HG02840 (cell line): Measurements from ENCODE around the gene RASGRP3.
"Not testable (repeated sequence)": the region's sequence is repeated elsewhere in the genome, so short reads cannot be mapped to it uniquely, and the experiment has no call there.

Source experiments
- ATAC-seq: cut with Tn5 transposase; IDR thresholded peaks from one replicate; pipeline ENCODE4 v1.9.1; 2021; ENCODE audit warnings: mild to moderate bottlenecking, moderate library complexity, moderate number of reproducible peaks; ENCODE audit not compliant: unreplicated experiment, low FRiP score

Gene RASGRP3

GRCh38 chr2:33453905-33454479 lies 22.5 kb upstream of the RASGRP3 start:
- no peak for ATAC-seq

GRCh38 chr2:33457556-33458247 lies 18.7 kb upstream of the RASGRP3 start:
- peak; percentile 77 for ATAC-seq

GRCh38 chr2:33458248-33458819 lies 18.1 kb upstream of the RASGRP3 start:
- no peak for ATAC-seq

- ATAC-seq, result no peak
These were observed 16.7 kb upstream of the RASGRP3 start for GRCh38 chr2:33459745-33460144.

- ATAC-seq, result not testable (repeated sequence)
These were observed 13.9 kb upstream of the RASGRP3 start for GRCh38 chr2:33462512-33462911.

GRCh38 chr2:33467413-33467812 lies 9.0 kb upstream of the RASGRP3 start:
- no peak for ATAC-seq

- no peak for ATAC-seq
These were observed 7.2 kb upstream of the RASGRP3 start for GRCh38 chr2:33469238-33469637.

- peak; percentile 50 for ATAC-seq
These were observed 972 bp upstream of the RASGRP3 start for GRCh38 chr2:33475224-33476130.

GRCh38 chr2:33476793-33477190 lies 343 bp downstream of the RASGRP3 start:
- ATAC-seq, result no peak

GRCh38 chr2:33477473-33478468 lies 1.3 kb downstream of the RASGRP3 start:
- no peak for ATAC-seq

- no peak for ATAC-seq
These were observed 2.7 kb downstream of the RASGRP3 start for GRCh38 chr2:33478968-33479731.

GRCh38 chr2:33482518-33482917 lies 6.1 kb downstream of the RASGRP3 start:
- no peak for ATAC-seq

GRCh38 chr2:33484042-33484621 lies 7.7 kb downstream of the RASGRP3 start:
- no peak for ATAC-seq

- no peak for ATAC-seq
These were observed 8.6 kb downstream of the RASGRP3 start for GRCh38 chr2:33485051-33485450.

- ATAC-seq, result no peak
These were observed 10.1 kb downstream of the RASGRP3 start for GRCh38 chr2:33486544-33486943.

- ATAC-seq, result peak; percentile 50
These were observed 11.8 kb downstream of the RASGRP3 start for GRCh38 chr2:33488178-33488690.

- peak; percentile 44 for ATAC-seq
These were observed 12.5 kb downstream of the RASGRP3 start for GRCh38 chr2:33488715-33489540.
